HCT116 (cell line): Measurements from ENCODE around the gene MAPKAPK5. TPM values are rescaled to one million over a fixed set of nuclear protein-coding genes. Genes with fewer than 3 reads are reported as not detected.
"Not testable (repeated sequence)": the region's sequence is repeated elsewhere in the genome, so short reads cannot be mapped to it uniquely, and the experiment has no call there.

Experiments
- ATAC-seq: fragments of 200-7000 bp; cut with Tn5 transposase; 2 replicates; pipeline ENCODE4 v1.9.1; 2020; ENCODE audit warnings: mild to moderate bottlenecking, moderate library complexity
- BruUV-seq: library from RNA; stranded (reverse); fragments of 400-500 nt; replicated peaks from 2 replicates; lab custom pipeline; 2021; lab: Mats Ljungman, UMichigan
- CTCF ChIA-PET: fragments of 300-600 bp; sonication (Branson Sonifier 250); formaldehyde crosslinking; loops from one replicate; lab custom pipeline; 2021; ENCODE audit warnings: antibody characterized with exemption; lab: Charles Lee
- POLR2A ChIA-PET: fragments of 300-600, 350-600 bp; sonication (Branson Sonifier 250); formaldehyde crosslinking; loops from one replicate; lab custom pipeline; 2021; ENCODE audit warnings: antibody characterized with exemption; lab: Charles Lee
- RAD21 ChIA-PET, 2 experiments: fragments of 300-600 bp; sonication (Branson Sonifier 250); formaldehyde crosslinking; loops; one replicate each; lab custom pipeline; 2023; ENCODE audit warnings: low total read pairs in 2 of 2; ENCODE audit not compliant: uncharacterized antibody in 2 of 2, unreplicated experiment in 2 of 2, low non-redundant PET in 1 of 2; lab: Charles Lee
- DNase-seq: peaks from one replicate; pipeline ENCODE4 v3.0.0-alpha.2; 2010; ENCODE audit warnings: low read depth, low spot score
- H2AFZ ChIP-seq: fragments of 200-600 bp; shearing (Covaris generic), sonication (generic); 2 replicates; pipeline ENCODE4 v1.6.1; 2017; ENCODE audit warnings: low read depth, mixed run types, mixed read lengths, antibody characterized with exemption, low read length; ENCODE audit not compliant: poor library complexity, severe bottlenecking
- H3K27ac ChIP-seq: 2 replicates; pipeline ENCODE4 v1.5.1; 2012; ENCODE audit warnings: low read depth, low read length
- H3K27me3 ChIP-seq: fragments of 200-600 bp; sonication (generic); 2 replicates; pipeline ENCODE4 v1.6.1; 2016; ENCODE audit warnings: mixed run types, low read length, mixed read lengths; ENCODE audit not compliant: insufficient read depth
- H3K36me3 ChIP-seq, 2 experiments: fragments of 200-500 bp in 1 of 2; fragments of 200-600 bp in 1 of 2; sonication (Bioruptor generic) in 1 of 2; sonication (generic) in 1 of 2; 2 replicates each; pipeline versions ENCODE4 v1.5.1 to v1.6.1; 2014 to 2016; ENCODE audit warnings: low read length in 2 of 2, inconsistent platforms in 1 of 2, mixed read lengths in 1 of 2, mixed run types in 1 of 2; ENCODE audit not compliant: insufficient read depth in 2 of 2, control insufficient read depth in 1 of 2
- H3K4me1 ChIP-seq, 2 experiments: fragments of 200-600 bp in 1 of 2; sonication (generic) in 1 of 2; 2 replicates each; pipeline versions ENCODE4 v1.5.1 to v1.6.1; 2012 to 2017; ENCODE audit warnings: low read length in 2 of 2, inconsistent platforms in 1 of 2, mild to moderate bottlenecking in 1 of 2, mixed read lengths in 1 of 2, mixed run types in 1 of 2, moderate library complexity in 1 of 2; ENCODE audit not compliant: insufficient read depth in 2 of 2, control insufficient read depth in 1 of 2
- H3K4me2 ChIP-seq: fragments of 200-600 bp; sonication (generic); 2 replicates; pipeline ENCODE4 v1.6.1; 2017; ENCODE audit warnings: mixed run types, low read length, mixed read lengths
- H3K4me3 ChIP-seq, 2 experiments: fragments of 200-600 bp in 1 of 2; sonication (generic) in 1 of 2; replicated peaks in 1 of 2; 2 replicates each; pipeline ENCODE4 v1.5.1; 2011 to 2016; ENCODE audit warnings: low read length in 2 of 2, control low read depth in 1 of 2, low read depth in 1 of 2, mild to moderate bottlenecking in 1 of 2, mixed read lengths in 1 of 2, mixed run types in 1 of 2
- H3K79me2 ChIP-seq: fragments of 200-600 bp; sonication (generic); 2 replicates; pipeline ENCODE4 v1.6.1; 2017; ENCODE audit warnings: mild to moderate bottlenecking, mixed run types, low read length, moderate library complexity, mixed read lengths; ENCODE audit not compliant: insufficient read depth
- H3K9ac ChIP-seq: fragments of 200-600 bp; sonication (generic); 2 replicates; pipeline ENCODE4 v1.6.1; 2016; ENCODE audit warnings: low read length, mixed read lengths
- H3K9me2 ChIP-seq: fragments of 200-600 bp; sonication (generic), shearing (Covaris generic); 2 replicates; pipeline ENCODE4 v1.6.1; 2017; ENCODE audit warnings: mixed run types, mild to moderate bottlenecking, moderate library complexity; ENCODE audit not compliant: insufficient read depth
- H3K9me3 ChIP-seq, 2 experiments: fragments of 200-500 bp in 1 of 2; fragments of 200-600 bp in 1 of 2; sonication (Bioruptor generic) in 1 of 2; sonication (generic) in 1 of 2; 2 replicates each; pipeline ENCODE4 v1.6.1; 2014 to 2017; ENCODE audit warnings: low read length in 2 of 2, mixed read lengths in 2 of 2, inconsistent platforms in 1 of 2, low read depth in 1 of 2, mild to moderate bottlenecking in 1 of 2, mixed run types in 1 of 2, moderate library complexity in 1 of 2; ENCODE audit not compliant: control insufficient read depth in 1 of 2, insufficient read depth in 1 of 2
- H4K20me1 ChIP-seq: fragments of 200-600 bp; sonication (generic), shearing (Covaris generic); 2 replicates; pipeline ENCODE4 v1.6.1; 2017; ENCODE audit warnings: mixed run types, mild to moderate bottlenecking, moderate library complexity; ENCODE audit not compliant: insufficient read depth
- CEBPB ChIP-seq: IDR thresholded peaks from 2 replicates; pipeline ENCODE4 v1.6.1; 2012; ENCODE audit warnings: low read depth
- FOSL1 ChIP-seq: IDR thresholded peaks from 2 replicates; pipeline ENCODE4 v1.6.1; 2012; ENCODE audit warnings: low read depth
- JUND ChIP-seq: IDR thresholded peaks from 2 replicates; pipeline ENCODE4 v1.6.1; 2012
- MAX ChIP-seq: IDR thresholded peaks from 2 replicates; pipeline ENCODE4 v1.6.1; 2012
- SIN3A ChIP-seq: IDR thresholded peaks from 2 replicates; pipeline ENCODE4 v1.6.1; 2012; ENCODE audit warnings: low read depth
- SP1 ChIP-seq: IDR thresholded peaks from 2 replicates; pipeline ENCODE4 v1.6.1; 2012; ENCODE audit warnings: low read depth
- TCF7L2 ChIP-seq: IDR thresholded peaks from 2 replicates; pipeline ENCODE4 v1.7.0; 2011; ENCODE audit warnings: borderline replicate concordance, inconsistent platforms; ENCODE audit not compliant: insufficient read depth, insufficient read length; ENCODE audit errors: extremely low read depth
- YY1 ChIP-seq: IDR thresholded peaks from 2 replicates; pipeline ENCODE4 v1.6.1; 2011; ENCODE audit warnings: low read length, low read depth, moderate library complexity, mild to moderate bottlenecking; ENCODE audit not compliant: insufficient replicate concordance; ENCODE audit errors: extremely low read depth
- ZBTB33 ChIP-seq: IDR thresholded peaks from 2 replicates; pipeline ENCODE4 v1.6.1; 2011; ENCODE audit warnings: mild to moderate bottlenecking, low read length, moderate library complexity; ENCODE audit not compliant: insufficient replicate concordance; ENCODE audit errors: extremely low read depth
- intact Hi-C: fragments of 100-400 bp; cut with micrococcal nuclease; formaldehyde crosslinking; loops from 2 replicates; pipeline ENCODE4 v1.10.0; 2022
- total RNA-seq: library from RNA; stranded (reverse); gene quantifications from one replicate; pipeline ENCODE4 v1.2.1, GENCODE V29; 2021; ENCODE audit not compliant: unreplicated experiment

MAPKAPK5 gene
- total RNA-seq, 1 experiment from 2014 or later = 57.9 TPM

- H3K27me3 ChIP-seq = no peaks in the 10 kb centered on the region
- no peak overlapping the region for H3K9ac ChIP-seq
- H4K20me1 ChIP-seq = no peaks in the 10 kb centered on the region
- H3K27ac ChIP-seq = no peak overlapping the region
- no TSS peak for BruUV-seq
- CTCF ChIA-PET = interaction anchor here (0.9 kb wide), 1 partner anchor 16 kb away, joined by 3 read pairs; no protein-coding TSS in a partner anchor
- RAD21 ChIA-PET = no interaction called here
- H3K4me3 ChIP-seq = no peak overlapping the region
- intact Hi-C loops = loop anchor here (10.0 kb wide), 1 partner anchor 366 kb away; no protein-coding TSS in a partner anchor
- no peaks in the 10 kb centered on the region for H3K4me1 ChIP-seq
- no peak overlapping the region for H3K4me2 ChIP-seq
- H3K79me2 ChIP-seq = no peaks in the 10 kb centered on the region
- TF ChIP-seq MAX (no peak), JUND (no peak), TCF7L2 (no peak), SIN3A (no peak), CEBPB (no peak), ZBTB33 (no peak), YY1 (no peak), FOSL1 (no peak), SP1 (no peak)
- ATAC-seq (no peak), DNase-seq (no peak)
- H2AFZ ChIP-seq = no peak overlapping the region
- POLR2A ChIA-PET = no interaction called here
- H3K36me3 ChIP-seq = no peaks in the 10 kb centered on the region
- no peaks in the 10 kb centered on the region for H3K9me3 ChIP-seq
- H3K9me2 ChIP-seq = no peaks in the 10 kb centered on the region
Measured at GRCh38 chr12:111828338-111828979, 13.6 kb upstream of the MAPKAPK5 start.

GRCh38 chr12:111829635-111830034 lies 12.4 kb upstream of the MAPKAPK5 start:
- RAD21 ChIA-PET, ATAC-seq, BruUV-seq, CTCF ChIA-PET, H3K4me1 ChIP-seq, H3K36me3 ChIP-seq, H3K4me3 ChIP-seq, DNase-seq, H3K27me3 ChIP-seq, H2AFZ ChIP-seq, H3K9me2 ChIP-seq, H3K9ac ChIP-seq, H3K9me3 ChIP-seq, H3K27ac ChIP-seq, H3K79me2 ChIP-seq, H4K20me1 ChIP-seq, POLR2A ChIA-PET, H3K4me2 ChIP-seq: not testable (repeated sequence)
- intact Hi-C loops = loop anchor here (10.0 kb wide), 1 partner anchor 365 kb away; no protein-coding TSS in a partner anchor
